GM12891 (cell line): ENCODE data around the gene FNDC10.

Source experiments
- POLR2A ChIP-seq: IDR thresholded peaks from 2 replicates; pipeline ENCODE4 v1.6.1; 2011; ENCODE audit warnings: low read depth, low read length, control low read depth
- POLR2AphosphoS5 ChIP-seq: IDR thresholded peaks from 2 replicates; pipeline ENCODE4 v1.6.1; 2011; ENCODE audit warnings: low read depth, low read length, control low read depth

GRCh38 chr1:1548591-1548990 is 51.3 kb downstream of the FNDC10 start:
- TF ChIP-seq POLR2A: no peak
- no peak for TF ChIP-seq POLR2AphosphoS5
